Measurements from ENCODE around the gene REV3L. TPM values are rescaled to one million over a fixed set of nuclear protein-coding genes. Genes with fewer than 3 reads are reported as not detected.

The REV3L gene
- total and polyA plus RNA-seq, 2 of the 8 experiments (the other 6 are each of a cell fraction or from before 2014, with no cell fraction given): 2.1 to 6.6 TPM

- Histone ChIP-seq H3K4me1 (replicated peaks in 1 of 4; ENCODE audit: control insufficient read depth in 3 of 4, insufficient read depth in 4 of 4, low read length in 3 of 4) (no peaks in the 10 kb centered on the region), H2BK5ac (ENCODE audit: low read depth, low read length) (no peak overlapping the region), H3K79me2 (ENCODE audit: control insufficient read depth in 1 of 2, insufficient read depth in 2 of 2, low read length in 2 of 2) (no peaks in the 10 kb centered on the region), H3K27me3 (replicated peaks in 1 of 4; ENCODE audit: control insufficient read depth in 3 of 4, extremely low read depth in 1 of 4, insufficient read depth in 3 of 4, low read length in 3 of 4) (peaks cover 0 to 1% (median 0%) of the 10 kb centered on the region in 4 experiments; a peak in 1 of 7 replicates), H2BK120ac (replicated peaks; ENCODE audit: low read depth, low read length) (no peak overlapping the region), H3K27ac (ENCODE audit: low read depth, low read length) (no peak overlapping the region), H4K8ac (ENCODE audit: extremely low read depth, insufficient read depth, low read length) (no peak overlapping the region), H2BK20ac (ENCODE audit: low read length) (no peak overlapping the region), H4K20me1 (replicated peaks in 1 of 2; ENCODE audit: control insufficient read depth in 1 of 2, insufficient read depth in 2 of 2, low read length in 2 of 2) (no peaks in the 10 kb centered on the region), H4K91ac (replicated peaks; ENCODE audit: insufficient read length, low read length) (no peak overlapping the region), H4K5ac (ENCODE audit: insufficient read length, low read depth, low read length) (no peak overlapping the region), H3K14ac (ENCODE audit: insufficient read length) (no peak overlapping the region), H3K4me2 (ENCODE audit: insufficient read depth in 1 of 2, low read depth in 2 of 2, low read length in 2 of 2) (no peak overlapping the region), H2AFZ (ENCODE audit: low read length) (no peak overlapping the region), H3K36me3 (ENCODE audit: control insufficient read depth in 2 of 4, insufficient read depth in 4 of 4, low read length in 3 of 4) (no peaks in the 10 kb centered on the region; a peak in 1 of 8 replicates), H3K79me1 (ENCODE audit: low read depth, low read length) (no peaks in the 10 kb centered on the region), H3K9ac (replicated peaks in 1 of 4; ENCODE audit: extremely low read depth in 1 of 4, low read depth in 3 of 4, low read length in 3 of 4) (no peak overlapping the region), H2AK5ac (ENCODE audit: low read depth, low read length) (no peak overlapping the region), H2BK15ac (ENCODE audit: low read length) (no peak overlapping the region), H3K18ac (ENCODE audit: extremely low read depth, low read length) (no peak overlapping the region), H3K23me2 (ENCODE audit: low read depth, low read length) (no peaks in the 10 kb centered on the region), H3K4ac (replicated peaks; ENCODE audit: insufficient read length, low read depth, low read length) (no peak overlapping the region), H3K4me3 (ENCODE audit: extremely low read depth in 1 of 4, insufficient read depth in 2 of 4, low read depth in 3 of 4, low read length in 4 of 4) (no peak overlapping the region), H2BK12ac (ENCODE audit: low read depth, low read length) (no peak overlapping the region), H3K9me3 (ENCODE audit: insufficient read depth in 2 of 2, low read depth in 1 of 2, low read length in 1 of 2) (no peaks in the 10 kb centered on the region), H3K23ac (ENCODE audit: insufficient read length) (no peak overlapping the region), H3K56ac (replicated peaks; ENCODE audit: insufficient read length, low read depth, low read length) (no peak overlapping the region)
- POLR2A ChIA-PET (ENCODE audit: partially characterized antibody): no interaction called here
- DNase-seq (ENCODE audit: low read depth in 1 of 2, low spot score in 2 of 2) (no peak), FAIRE-seq (no peak)
- 85% methylated on average over 2 of the region's 2 CpGs; no CpG with 5 or more reads in 1 of the 2 experiments for WGBS, 2 experiments (ENCODE audit: extremely low coverage in 1 of 2, insufficient coverage in 1 of 2, insufficient read length in 1 of 2, insufficient replicate concordance in 2 of 2, low coverage in 1 of 2, low lambda C conversion rate in 2 of 2, missing lambda C conversion rate in 1 of 2)
- CTCF ChIA-PET (ENCODE audit: partially characterized antibody): no interaction called here
- no peak for TF ChIP-seq JUN (IDR thresholded peaks at IDR 0.05; ENCODE audit: low read depth, low read length)
- no peak for TF ChIP-seq BRCA1 (IDR thresholded peaks at IDR 0.05; ENCODE audit: low read depth, low read length)
- TF ChIP-seq KDM5A (IDR thresholded peaks at IDR 0.05; ENCODE audit: low read length): no peak
- TF ChIP-seq GTF2F1 (IDR thresholded peaks at IDR 0.05; ENCODE audit: borderline replicate concordance, low read depth, low read length): no peak
- no peak for TF ChIP-seq CHD1 (IDR thresholded peaks at IDR 0.05; ENCODE audit: low read depth, low read length)
- no peak for TF ChIP-seq EP300 (IDR thresholded peaks at IDR 0.05; ENCODE audit: borderline replicate concordance in 1 of 2, low read depth in 2 of 2, low read length in 2 of 2)
- TF ChIP-seq CBX8 (IDR thresholded peaks at IDR 0.05; ENCODE audit: borderline replicate concordance, low read depth, low read length): no peak
- TF ChIP-seq ASH2L (IDR thresholded peaks at IDR 0.05; ENCODE audit: low read length): no peak
- no peak for TF ChIP-seq ATF3 (IDR thresholded peaks at IDR 0.05; ENCODE audit: insufficient read depth, low read depth, low read length)
- TF ChIP-seq FOSL1 (IDR thresholded peaks at IDR 0.05; ENCODE audit: insufficient read depth, low read depth, low read length): no peak
These were observed 94.3 kb downstream of the REV3L start for GRCh38 chr6:111388681-111389080.

Measured in H1 (cell line).